ENCODE measurements around the gene ATXN1.

- no peak for TF ChIP-seq CTCF (IDR thresholded peaks at IDR 0.05)
- no peak for TF ChIP-seq POLR2AphosphoS5 (IDR thresholded peaks at IDR 0.05)
- TF ChIP-seq POLR2A (IDR thresholded peaks at IDR 0.05): no peak
- TF ChIP-seq EP300 (IDR thresholded peaks at IDR 0.05; ENCODE audit: low read depth): no peak
Measured at GRCh38 chr6:16783952-16784565, 22.8 kb upstream of the ATXN1 start.

Data from transverse colon (tissue), 4 donors.